HCT116 (cell line): Measurements from ENCODE around the gene ABCC1. TPM values are rescaled to one million over a fixed set of nuclear protein-coding genes. Genes with fewer than 3 reads are reported as not detected.

Source experiments
- ATAC-seq: fragments of 200-7000 bp; cut with Tn5 transposase; 2 replicates; pipeline ENCODE4 v1.9.1; 2020; ENCODE audit warnings: mild to moderate bottlenecking, moderate library complexity
- BruUV-seq: library from RNA; stranded (reverse); fragments of 400-500 nt; replicated peaks from 2 replicates; lab custom pipeline; 2021; lab: Mats Ljungman, UMichigan
- CTCF ChIA-PET: fragments of 300-600 bp; sonication (Branson Sonifier 250); formaldehyde crosslinking; loops from one replicate; lab custom pipeline; 2021; ENCODE audit warnings: antibody characterized with exemption; lab: Charles Lee
- POLR2A ChIA-PET: fragments of 300-600, 350-600 bp; sonication (Branson Sonifier 250); formaldehyde crosslinking; loops from one replicate; lab custom pipeline; 2021; ENCODE audit warnings: antibody characterized with exemption; lab: Charles Lee
- RAD21 ChIA-PET, 2 experiments: fragments of 300-600 bp; sonication (Branson Sonifier 250); formaldehyde crosslinking; loops; one replicate each; lab custom pipeline; 2023; ENCODE audit warnings: low total read pairs in 2 of 2; ENCODE audit not compliant: uncharacterized antibody in 2 of 2, unreplicated experiment in 2 of 2, low non-redundant PET in 1 of 2; lab: Charles Lee
- DNase-seq: peaks from one replicate; pipeline ENCODE4 v3.0.0-alpha.2; 2010; ENCODE audit warnings: low read depth, low spot score
- H2AFZ ChIP-seq: fragments of 200-600 bp; shearing (Covaris generic), sonication (generic); 2 replicates; pipeline ENCODE4 v1.6.1; 2017; ENCODE audit warnings: low read depth, mixed run types, mixed read lengths, antibody characterized with exemption, low read length; ENCODE audit not compliant: poor library complexity, severe bottlenecking
- H3K27ac ChIP-seq: 2 replicates; pipeline ENCODE4 v1.5.1; 2012; ENCODE audit warnings: low read depth, low read length
- H3K27me3 ChIP-seq: fragments of 200-600 bp; sonication (generic); 2 replicates; pipeline ENCODE4 v1.6.1; 2016; ENCODE audit warnings: mixed run types, low read length, mixed read lengths; ENCODE audit not compliant: insufficient read depth
- H3K36me3 ChIP-seq, 2 experiments: fragments of 200-500 bp in 1 of 2; fragments of 200-600 bp in 1 of 2; sonication (Bioruptor generic) in 1 of 2; sonication (generic) in 1 of 2; 2 replicates each; pipeline versions ENCODE4 v1.5.1 to v1.6.1; 2014 to 2016; ENCODE audit warnings: low read length in 2 of 2, inconsistent platforms in 1 of 2, mixed read lengths in 1 of 2, mixed run types in 1 of 2; ENCODE audit not compliant: insufficient read depth in 2 of 2, control insufficient read depth in 1 of 2
- H3K4me1 ChIP-seq, 2 experiments: fragments of 200-600 bp in 1 of 2; sonication (generic) in 1 of 2; 2 replicates each; pipeline versions ENCODE4 v1.5.1 to v1.6.1; 2012 to 2017; ENCODE audit warnings: low read length in 2 of 2, inconsistent platforms in 1 of 2, mild to moderate bottlenecking in 1 of 2, mixed read lengths in 1 of 2, mixed run types in 1 of 2, moderate library complexity in 1 of 2; ENCODE audit not compliant: insufficient read depth in 2 of 2, control insufficient read depth in 1 of 2
- H3K4me2 ChIP-seq: fragments of 200-600 bp; sonication (generic); 2 replicates; pipeline ENCODE4 v1.6.1; 2017; ENCODE audit warnings: mixed run types, low read length, mixed read lengths
- H3K4me3 ChIP-seq, 2 experiments: fragments of 200-600 bp in 1 of 2; sonication (generic) in 1 of 2; replicated peaks in 1 of 2; 2 replicates each; pipeline ENCODE4 v1.5.1; 2011 to 2016; ENCODE audit warnings: low read length in 2 of 2, control low read depth in 1 of 2, low read depth in 1 of 2, mild to moderate bottlenecking in 1 of 2, mixed read lengths in 1 of 2, mixed run types in 1 of 2
- H3K79me2 ChIP-seq: fragments of 200-600 bp; sonication (generic); 2 replicates; pipeline ENCODE4 v1.6.1; 2017; ENCODE audit warnings: mild to moderate bottlenecking, mixed run types, low read length, moderate library complexity, mixed read lengths; ENCODE audit not compliant: insufficient read depth
- H3K9ac ChIP-seq: fragments of 200-600 bp; sonication (generic); 2 replicates; pipeline ENCODE4 v1.6.1; 2016; ENCODE audit warnings: low read length, mixed read lengths
- H3K9me2 ChIP-seq: fragments of 200-600 bp; sonication (generic), shearing (Covaris generic); 2 replicates; pipeline ENCODE4 v1.6.1; 2017; ENCODE audit warnings: mixed run types, mild to moderate bottlenecking, moderate library complexity; ENCODE audit not compliant: insufficient read depth
- H3K9me3 ChIP-seq, 2 experiments: fragments of 200-500 bp in 1 of 2; fragments of 200-600 bp in 1 of 2; sonication (Bioruptor generic) in 1 of 2; sonication (generic) in 1 of 2; 2 replicates each; pipeline ENCODE4 v1.6.1; 2014 to 2017; ENCODE audit warnings: low read length in 2 of 2, mixed read lengths in 2 of 2, inconsistent platforms in 1 of 2, low read depth in 1 of 2, mild to moderate bottlenecking in 1 of 2, mixed run types in 1 of 2, moderate library complexity in 1 of 2; ENCODE audit not compliant: control insufficient read depth in 1 of 2, insufficient read depth in 1 of 2
- H4K20me1 ChIP-seq: fragments of 200-600 bp; sonication (generic), shearing (Covaris generic); 2 replicates; pipeline ENCODE4 v1.6.1; 2017; ENCODE audit warnings: mixed run types, mild to moderate bottlenecking, moderate library complexity; ENCODE audit not compliant: insufficient read depth
- CBX3 ChIP-seq: IDR thresholded peaks from 2 replicates; pipeline ENCODE4 v1.6.1; 2012; ENCODE audit warnings: low read depth
- CEBPB ChIP-seq: IDR thresholded peaks from 2 replicates; pipeline ENCODE4 v1.6.1; 2012; ENCODE audit warnings: low read depth
- EGR1 ChIP-seq: IDR thresholded peaks from 2 replicates; pipeline ENCODE4 v1.6.1; 2012; ENCODE audit warnings: low read depth
- FOSL1 ChIP-seq: IDR thresholded peaks from 2 replicates; pipeline ENCODE4 v1.6.1; 2012; ENCODE audit warnings: low read depth
- JUND ChIP-seq: IDR thresholded peaks from 2 replicates; pipeline ENCODE4 v1.6.1; 2012
- RAD21 ChIP-seq: IDR thresholded peaks from 2 replicates; pipeline ENCODE4 v1.6.1; 2012; ENCODE audit warnings: low read depth, mild to moderate bottlenecking
- SP1 ChIP-seq: IDR thresholded peaks from 2 replicates; pipeline ENCODE4 v1.6.1; 2012; ENCODE audit warnings: low read depth
- SRF ChIP-seq: IDR thresholded peaks from 2 replicates; pipeline ENCODE4 v1.6.1; 2012; ENCODE audit warnings: low read depth
- YY1 ChIP-seq: IDR thresholded peaks from 2 replicates; pipeline ENCODE4 v1.6.1; 2011; ENCODE audit warnings: low read length, low read depth, moderate library complexity, mild to moderate bottlenecking; ENCODE audit not compliant: insufficient replicate concordance; ENCODE audit errors: extremely low read depth
- ZFX ChIP-seq: fragments of 450-650 bp; IDR thresholded peaks from 2 replicates; pipeline ENCODE4 v1.6.1; 2017
- intact Hi-C: fragments of 100-400 bp; cut with micrococcal nuclease; formaldehyde crosslinking; loops from 2 replicates; pipeline ENCODE4 v1.10.0; 2022
- total RNA-seq: library from RNA; stranded (reverse); gene quantifications from one replicate; pipeline ENCODE4 v1.2.1, GENCODE V29; 2021; ENCODE audit not compliant: unreplicated experiment
- TF ChIP-seq, protein P1 (sequence below), 3 experiments: fragments of 200-600 bp in 1 of 3; sonication (generic) in 1 of 3; IDR thresholded peaks in 2 of 3; conservative IDR thresholded peaks in 1 of 3; 2 replicates each; pipeline ENCODE4 v1.5.1; 2012 to 2017; ENCODE audit warnings: low read depth in 2 of 3, low read length in 2 of 3, antibody characterized with exemption in 1 of 3, borderline replicate concordance in 1 of 3, control low read depth in 1 of 3, mild to moderate bottlenecking in 1 of 3, mixed read lengths in 1 of 3, mixed run types in 1 of 3, moderate library complexity in 1 of 3; ENCODE audit not compliant: insufficient read depth in 1 of 3
- TF ChIP-seq, protein P2 (sequence below): IDR thresholded peaks from 2 replicates; pipeline ENCODE4 v1.6.1; 2012

The ABCC1 gene
- total RNA-seq, 1 experiment from 2014 or later: 61.9 TPM

DNA sequence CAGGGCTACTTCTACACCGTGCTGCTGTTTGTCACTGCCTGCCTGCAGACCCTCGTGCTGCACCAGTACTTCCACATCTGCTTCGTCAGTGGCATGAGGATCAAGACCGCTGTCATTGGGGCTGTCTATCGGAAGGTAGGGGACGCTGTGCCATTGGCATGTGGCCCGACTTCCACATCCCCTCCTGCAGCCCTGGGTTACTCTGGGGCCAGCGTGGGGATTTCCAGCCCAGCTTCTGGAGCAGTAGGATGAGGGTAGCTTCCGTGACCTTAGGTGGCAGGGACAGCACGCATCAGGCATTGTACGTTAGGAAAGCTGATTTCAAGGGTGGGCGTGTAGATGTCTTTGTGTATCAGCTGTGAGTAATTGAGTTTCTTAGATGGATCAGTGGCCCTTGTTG lies 96.5 kb downstream of the ABCC1 start:
- no peak for ATAC-seq
- Histone ChIP-seq H2AFZ (no peak overlapping the region), H3K4me3 (no peak overlapping the region), H3K4me2 (no peak overlapping the region), H3K9me2 (no peaks in the 10 kb centered on the region), H3K79me2 (peaks cover 14% of the 10 kb centered on the region; the same call in 1 of the 2 replicates), H3K9me3 (no peaks in the 10 kb centered on the region), H4K20me1 (no peaks in the 10 kb centered on the region), H3K4me1 (peaks cover 0 to 8% of the 10 kb centered on the region in 2 experiments; a peak in 1 of 4 replicates), H3K27ac (no peak overlapping the region), H3K27me3 (no peaks in the 10 kb centered on the region), H3K36me3 (peaks cover 39 to 43% of the 10 kb centered on the region in 2 experiments)
- RAD21 ChIA-PET: no interaction called here
- no TSS peak for BruUV-seq
- CTCF ChIA-PET: no interaction called here
- intact Hi-C loops: no loop called here
- TF ChIP-seq CEBPB: no peak
- TF ChIP-seq, protein P1, sequence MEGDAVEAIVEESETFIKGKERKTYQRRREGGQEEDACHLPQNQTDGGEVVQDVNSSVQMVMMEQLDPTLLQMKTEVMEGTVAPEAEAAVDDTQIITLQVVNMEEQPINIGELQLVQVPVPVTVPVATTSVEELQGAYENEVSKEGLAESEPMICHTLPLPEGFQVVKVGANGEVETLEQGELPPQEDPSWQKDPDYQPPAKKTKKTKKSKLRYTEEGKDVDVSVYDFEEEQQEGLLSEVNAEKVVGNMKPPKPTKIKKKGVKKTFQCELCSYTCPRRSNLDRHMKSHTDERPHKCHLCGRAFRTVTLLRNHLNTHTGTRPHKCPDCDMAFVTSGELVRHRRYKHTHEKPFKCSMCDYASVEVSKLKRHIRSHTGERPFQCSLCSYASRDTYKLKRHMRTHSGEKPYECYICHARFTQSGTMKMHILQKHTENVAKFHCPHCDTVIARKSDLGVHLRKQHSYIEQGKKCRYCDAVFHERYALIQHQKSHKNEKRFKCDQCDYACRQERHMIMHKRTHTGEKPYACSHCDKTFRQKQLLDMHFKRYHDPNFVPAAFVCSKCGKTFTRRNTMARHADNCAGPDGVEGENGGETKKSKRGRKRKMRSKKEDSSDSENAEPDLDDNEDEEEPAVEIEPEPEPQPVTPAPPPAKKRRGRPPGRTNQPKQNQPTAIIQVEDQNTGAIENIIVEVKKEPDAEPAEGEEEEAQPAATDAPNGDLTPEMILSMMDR (IDR thresholded peaks at IDR 0.05 in 2 of 3, conservative IDR thresholded peaks at IDR 0.05 in 1 of 3; ENCODE audit: borderline replicate concordance in 1 of 3, insufficient read depth in 1 of 3, low read depth in 2 of 3, low read length in 2 of 3): peak in 2 of 3 experiments; percentile 41 to 50; a peak in 4 of 6 replicates
- TF ChIP-seq, all 23 proteins: peak for 1
- DNase-seq: no peak
- POLR2A ChIA-PET: no interaction called here
- no peak overlapping the region for H3K9ac ChIP-seq

DNA sequence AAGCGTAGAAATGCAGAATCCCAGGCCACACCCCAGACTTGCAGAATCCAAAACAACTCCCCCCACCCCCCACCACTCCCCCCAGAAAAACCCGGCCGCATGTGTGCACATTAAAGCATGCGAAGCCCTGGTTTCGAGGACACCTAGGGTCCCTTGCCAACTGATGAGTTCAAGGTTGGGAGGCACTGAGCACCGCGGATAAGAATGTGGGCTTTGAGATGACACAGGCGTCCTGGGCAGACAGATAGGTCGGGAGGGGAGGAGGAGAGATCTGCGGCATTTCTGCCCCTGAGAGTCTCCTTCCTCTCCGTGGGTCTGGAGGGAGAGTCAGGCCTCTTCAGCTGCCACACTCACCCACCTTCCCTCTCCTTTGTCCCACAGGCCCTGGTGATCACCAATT lies 98.3 kb downstream of the ABCC1 start:
- TF ChIP-seq EGR1: no peak
- TF ChIP-seq YY1: no peak
- TF ChIP-seq SP1: no peak
- TF ChIP-seq FOSL1: no peak
- TF ChIP-seq, protein P2, sequence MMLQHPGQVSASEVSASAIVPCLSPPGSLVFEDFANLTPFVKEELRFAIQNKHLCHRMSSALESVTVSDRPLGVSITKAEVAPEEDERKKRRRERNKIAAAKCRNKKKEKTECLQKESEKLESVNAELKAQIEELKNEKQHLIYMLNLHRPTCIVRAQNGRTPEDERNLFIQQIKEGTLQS: no peak
- TF ChIP-seq JUND: no peak
- no peak for TF ChIP-seq ZFX
- TF ChIP-seq, protein P1 (IDR thresholded peaks at IDR 0.05 in 2 of 3, conservative IDR thresholded peaks at IDR 0.05 in 1 of 3; ENCODE audit: borderline replicate concordance in 1 of 3, insufficient read depth in 1 of 3, low read depth in 2 of 3, low read length in 2 of 3): no peak
- no peak for TF ChIP-seq SRF
- no peak for TF ChIP-seq RAD21
- TF ChIP-seq CBX3: no peak
- H3K4me1 ChIP-seq: peaks cover 0 to 8% of the 10 kb centered on the region in 2 experiments; a peak in 1 of 4 replicates
- H2AFZ ChIP-seq: no peak overlapping the region
- H3K9ac ChIP-seq: no peak overlapping the region
- no TSS peak for BruUV-seq
- intact Hi-C loops: no loop called here
- no peak overlapping the region for H3K4me3 ChIP-seq
- no peak for DNase-seq
- RAD21 ChIA-PET: no interaction called here
- no peak overlapping the region for H3K27ac ChIP-seq
- CTCF ChIA-PET: no interaction called here
- no peaks in the 10 kb centered on the region for H3K27me3 ChIP-seq
- POLR2A ChIA-PET: no interaction called here
- peaks cover 40 to 44% of the 10 kb centered on the region in 2 experiments for H3K36me3 ChIP-seq
- H3K9me2 ChIP-seq: no peaks in the 10 kb centered on the region
- H3K9me3 ChIP-seq: no peaks in the 10 kb centered on the region
- peaks cover 3% of the 10 kb centered on the region; the same call in 1 of the 2 replicates for H3K79me2 ChIP-seq
- H3K4me2 ChIP-seq: no peak overlapping the region
- no peak for ATAC-seq
- no peaks in the 10 kb centered on the region for H4K20me1 ChIP-seq
